Measurements from ENCODE around the gene FAM83B.
A peak's percentile ranks its signal among the peaks of the same experiment; 100 is the strongest.

Gene FAM83B

DNA sequence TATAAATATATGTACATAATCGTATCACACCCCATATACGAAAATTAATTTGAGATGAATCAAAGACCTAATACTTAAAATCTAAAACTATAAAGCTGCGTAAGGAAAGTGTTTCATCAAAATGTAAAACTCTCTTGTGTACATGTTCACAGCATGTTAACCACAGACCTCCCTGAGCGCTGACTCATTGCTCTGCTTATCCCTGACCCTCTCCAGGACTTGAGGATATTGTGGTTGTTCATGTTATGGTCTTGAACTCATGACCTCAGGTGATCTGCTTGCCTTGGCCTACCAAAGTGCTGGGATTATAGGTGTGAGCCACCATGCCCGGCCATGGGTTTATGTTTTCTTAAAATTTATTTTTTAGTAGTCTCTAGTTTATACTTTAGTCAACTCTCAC is 14.2 kb downstream of the FAM83B start:
- peak; percentile 72 for DNase-seq (ENCODE audit: low read depth, low spot score)
- H3K4me3 ChIP-seq (ENCODE audit: low read depth, low read length): no peak overlapping the region
- in situ Hi-C loops (cut with HindIII; ENCODE audit: low sequenced_read_pairs): no loop called here
- TF ChIP-seq CTCF (IDR thresholded peaks at IDR 0.05; ENCODE audit: low read depth, low read length): no peak

GRCh38 chr6:54861905-54862616 is 15.5 kb downstream of the FAM83B start:
- TF ChIP-seq CTCF (IDR thresholded peaks at IDR 0.05; ENCODE audit: low read depth, low read length): no peak
- no peak overlapping the region for H3K4me3 ChIP-seq (ENCODE audit: low read depth, low read length)
- in situ Hi-C loops (cut with HindIII; ENCODE audit: low sequenced_read_pairs): no loop called here
- no peak for DNase-seq (ENCODE audit: low read depth, low spot score)

DNA sequence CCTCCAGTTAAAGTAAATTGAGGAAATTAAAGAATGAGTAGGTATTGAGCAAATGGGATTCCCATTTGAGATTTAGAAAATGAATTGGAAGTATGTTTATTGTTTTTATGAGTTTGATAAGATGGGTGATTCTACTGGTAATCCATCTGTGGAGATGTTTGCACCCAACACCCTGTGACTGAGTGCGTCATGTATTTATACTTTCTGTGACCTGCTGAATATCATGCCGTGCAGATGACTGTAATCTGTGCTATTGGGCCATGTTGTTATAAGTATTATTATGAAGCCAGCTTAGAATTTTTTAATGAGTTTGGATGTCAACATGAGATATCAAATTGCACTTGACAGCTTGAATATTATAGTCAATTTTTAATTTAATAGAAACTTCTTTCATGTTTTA is 17.7 kb downstream of the FAM83B start:
- in situ Hi-C loops (cut with HindIII; ENCODE audit: low sequenced_read_pairs): no loop called here
- TF ChIP-seq CTCF (IDR thresholded peaks at IDR 0.05; ENCODE audit: low read depth, low read length): no peak
- DNase-seq (ENCODE audit: low read depth, low spot score): no peak
- no peak overlapping the region for H3K4me3 ChIP-seq (ENCODE audit: low read depth, low read length)

DNA sequence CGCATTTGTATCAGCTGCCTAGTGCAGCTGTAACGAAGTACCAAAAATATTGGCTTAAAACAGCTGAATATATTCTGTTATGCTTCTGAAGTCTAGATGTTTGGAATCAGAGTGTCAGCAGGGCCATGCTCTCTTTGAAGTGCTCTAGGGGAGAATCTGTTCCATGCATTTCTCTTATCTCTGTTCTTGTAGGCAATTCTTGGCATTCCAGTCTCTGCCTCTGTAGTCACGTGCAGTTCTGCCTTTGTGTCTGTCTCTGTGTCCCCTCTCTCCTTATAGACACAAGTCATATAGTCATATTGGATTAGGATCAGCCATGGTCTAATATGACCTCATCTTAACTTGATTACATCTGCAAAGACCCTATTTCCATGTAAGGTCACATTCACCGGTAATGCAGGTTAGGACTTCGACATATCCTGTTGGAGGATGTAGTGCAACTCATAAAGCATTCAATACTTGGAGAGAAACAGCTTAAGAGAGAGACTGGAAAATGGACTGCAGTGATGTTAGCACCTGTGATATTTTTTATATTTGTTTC is 18.6 kb downstream of the FAM83B start:
- in situ Hi-C loops (cut with HindIII; ENCODE audit: low sequenced_read_pairs): no loop called here

DNA sequence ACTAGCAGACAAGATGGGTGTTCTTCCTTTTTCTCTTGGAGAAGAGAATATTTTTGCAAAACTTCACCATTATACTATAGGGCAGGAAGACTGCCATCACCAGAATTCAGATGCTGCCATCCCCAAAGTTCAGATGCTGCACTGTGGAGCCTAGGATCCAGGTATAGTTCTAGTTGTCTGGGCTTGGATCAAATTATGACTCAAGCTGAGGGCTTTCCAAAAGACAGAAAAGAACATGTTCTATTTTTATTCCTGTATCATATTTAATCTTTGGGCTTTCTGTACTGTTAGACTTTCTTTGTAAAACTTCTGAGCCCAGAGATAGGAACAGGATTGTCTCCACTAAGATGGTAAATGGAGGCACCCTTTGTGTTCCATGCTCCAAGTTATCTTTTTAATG is 22.0 kb downstream of the FAM83B start:
- no peak for TF ChIP-seq CTCF (IDR thresholded peaks at IDR 0.05; ENCODE audit: low read depth, low read length)
- H3K4me3 ChIP-seq (ENCODE audit: low read depth, low read length): no peak overlapping the region
- in situ Hi-C loops (cut with HindIII; ENCODE audit: low sequenced_read_pairs): no loop called here
- no peak for DNase-seq (ENCODE audit: low read depth, low spot score)

More for the DNA sequence above, 18.6 kb downstream of the FAM83B start:
- TF ChIP-seq CTCF (IDR thresholded peaks at IDR 0.05; ENCODE audit: low read depth, low read length): no peak
- no peak for DNase-seq (ENCODE audit: low read depth, low spot score)
- no peak overlapping the region for H3K4me3 ChIP-seq (ENCODE audit: low read depth, low read length)

DNA sequence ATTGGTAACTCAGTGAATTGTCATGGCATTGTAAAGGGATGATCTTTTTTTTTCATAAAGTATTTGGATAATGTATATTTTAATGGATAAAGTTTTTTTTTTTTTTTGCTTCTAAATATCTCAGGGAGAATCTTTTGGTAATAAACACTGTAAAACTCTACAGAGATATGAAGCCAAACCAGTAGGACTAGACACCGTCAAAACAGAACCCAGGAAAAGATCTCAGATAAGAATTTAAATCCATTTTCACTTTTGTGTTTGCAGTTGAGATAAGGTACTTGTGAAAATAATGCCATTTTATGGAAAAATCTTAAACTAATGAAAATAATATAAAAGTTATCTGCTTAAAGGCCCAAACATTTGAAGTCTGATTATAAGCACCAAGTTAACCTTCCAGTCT is 27.0 kb downstream of the FAM83B start:
- DNase-seq (ENCODE audit: low read depth, low spot score): no peak
- H3K4me3 ChIP-seq (ENCODE audit: low read depth, low read length): no peak overlapping the region
- no peak for TF ChIP-seq CTCF (IDR thresholded peaks at IDR 0.05; ENCODE audit: low read depth, low read length)
- in situ Hi-C loops (cut with HindIII; ENCODE audit: low sequenced_read_pairs): no loop called here
